Muscle layer of colon (tissue), 2 donors: ENCODE data around the gene DDX27.
"Not testable (repeated sequence)": the region's sequence is repeated elsewhere in the genome, so short reads cannot be mapped to it uniquely, and the experiment has no call there.

ENCODE experiments used
- H3K27ac ChIP-seq: one replicate; pipeline ENCODE4 v1.7.0; 2013; ENCODE audit warnings: low read depth, mild to moderate bottlenecking, low read length, moderate library complexity
- H3K27me3 ChIP-seq, 2 donors: one replicate each; pipeline ENCODE4 v1.7.0; 2013; ENCODE audit warnings: low read length in 2 of 2, mild to moderate bottlenecking in 2 of 2; ENCODE audit not compliant: insufficient read depth in 2 of 2, control insufficient read depth in 1 of 2
- H3K36me3 ChIP-seq: one replicate; pipeline ENCODE4 v1.7.0; 2013; ENCODE audit warnings: mild to moderate bottlenecking, low read length; ENCODE audit not compliant: insufficient read depth
- H3K4me1 ChIP-seq: one replicate; pipeline ENCODE4 v1.7.0; 2013; ENCODE audit warnings: mild to moderate bottlenecking, low read length; ENCODE audit not compliant: insufficient read depth
- H3K4me3 ChIP-seq, 2 donors: one replicate each; pipeline ENCODE4 v1.7.0; 2013; ENCODE audit warnings: low read length in 2 of 2, low read depth in 1 of 2, mild to moderate bottlenecking in 1 of 2, moderate library complexity in 1 of 2
- H3K9ac ChIP-seq: one replicate; pipeline ENCODE4 v1.7.0; 2013; ENCODE audit warnings: low read length
- H3K9me3 ChIP-seq: one replicate; pipeline ENCODE4 v1.7.0; 2013; ENCODE audit warnings: mild to moderate bottlenecking, low read length
- donor health status: abdominal sarcoma.
- donor health status: Adenocarcinoma of cecum.

The DDX27 gene

GRCh38 chr20:49210757-49211110, 8.5 kb upstream of the DDX27 start:
- no peak overlapping the region for H3K4me3 ChIP-seq
- no peaks in the 10 kb centered on the region for H3K36me3 ChIP-seq
- no peaks in the 10 kb centered on the region for H3K9me3 ChIP-seq
- H3K27me3 ChIP-seq, result no peaks in the 10 kb centered on the region
- no peak overlapping the region for H3K9ac ChIP-seq
- H3K27ac ChIP-seq, result no peak overlapping the region
- H3K4me1 ChIP-seq, result no peaks in the 10 kb centered on the region

- no peaks in the 10 kb centered on the region for H3K9me3 ChIP-seq
- peaks cover 5% of the 10 kb centered on the region for H3K4me1 ChIP-seq
- H3K27ac ChIP-seq, result no peak overlapping the region
- H3K9ac ChIP-seq, result no peak overlapping the region
- no peaks in the 10 kb centered on the region for H3K27me3 ChIP-seq
- no peak overlapping the region for H3K4me3 ChIP-seq
- H3K36me3 ChIP-seq, result no peaks in the 10 kb centered on the region
Observed at GRCh38 chr20:49214571-49214970, 4.6 kb upstream of the DDX27 start.

- Histone ChIP-seq H3K27ac (no peak overlapping the region), H3K27me3 (no peaks in the 10 kb centered on the region), H3K36me3 (no peaks in the 10 kb centered on the region), H3K9me3 (no peaks in the 10 kb centered on the region), H3K4me3 (no peak overlapping the region), H3K9ac (no peak overlapping the region), H3K4me1 (peaks cover 5% of the 10 kb centered on the region)
Observed at GRCh38 chr20:49215232-49215631, 4.0 kb upstream of the DDX27 start.

- Histone ChIP-seq H3K27ac (no peak overlapping the region), H3K4me1 (peaks cover 5% of the 10 kb centered on the region), H3K27me3 (no peaks in the 10 kb centered on the region), H3K36me3 (peaks cover 8% of the 10 kb centered on the region), H3K9me3 (no peaks in the 10 kb centered on the region), H3K9ac (no peak overlapping the region), H3K4me3 (no peak overlapping the region)
Observed at GRCh38 chr20:49216991-49217578, 2.1 kb upstream of the DDX27 start.

GRCh38 chr20:49218739-49219090, 501 bp upstream of the DDX27 start:
- not testable (repeated sequence) for H3K9me3 ChIP-seq, H3K27me3 ChIP-seq, H3K4me1 ChIP-seq, H3K9ac ChIP-seq
- peak overlapping the region; percentile 71 for H3K27ac ChIP-seq
- H3K4me3 ChIP-seq, result peak overlapping the region in 1 of 2 donors; percentile 88
- H3K36me3 ChIP-seq, result peaks cover 18% of the 10 kb centered on the region

- no peaks in the 10 kb centered on the region for H3K27me3 ChIP-seq
- H3K4me1 ChIP-seq, result peaks cover 5% of the 10 kb centered on the region
- no peaks in the 10 kb centered on the region for H3K9me3 ChIP-seq
- H3K4me3 ChIP-seq, result peak overlapping the region; percentile 87 to 88
- peak overlapping the region; percentile 83 for H3K9ac ChIP-seq
- H3K27ac ChIP-seq, result peak overlapping the region; percentile 71
- H3K36me3 ChIP-seq, result peaks cover 32% of the 10 kb centered on the region
Observed at GRCh38 chr20:49219924-49220831, 962 bp downstream of the DDX27 start.

- Histone ChIP-seq H3K27me3 (no peaks in the 10 kb centered on the region), H3K9ac (no peak overlapping the region), H3K4me3 (no peak overlapping the region)
Observed at GRCh38 chr20:49225896-49226295, 6.7 kb downstream of the DDX27 start.

GRCh38 chr20:49228676-49229075, 9.5 kb downstream of the DDX27 start:
- H3K27ac ChIP-seq, result no peak overlapping the region
- no peaks in the 10 kb centered on the region for H3K9me3 ChIP-seq
- H3K36me3 ChIP-seq, result peaks cover 80% of the 10 kb centered on the region
- H3K4me1 ChIP-seq, result no peaks in the 10 kb centered on the region
- no peak overlapping the region for H3K4me3 ChIP-seq
- H3K27me3 ChIP-seq, result no peaks in the 10 kb centered on the region
- no peak overlapping the region for H3K9ac ChIP-seq

More at GRCh38 chr20:49225896-49226295, 6.7 kb downstream of the DDX27 start:
- Histone ChIP-seq H3K36me3 (peaks cover 80% of the 10 kb centered on the region), H3K9me3 (no peaks in the 10 kb centered on the region), H3K4me1 (no peaks in the 10 kb centered on the region), H3K27ac (no peak overlapping the region)

GRCh38 chr20:49229381-49229780, 10.2 kb downstream of the DDX27 start:
- no peak overlapping the region for H3K4me3 ChIP-seq
- peaks cover 81% of the 10 kb centered on the region for H3K36me3 ChIP-seq
- H3K9me3 ChIP-seq, result no peaks in the 10 kb centered on the region
- H3K4me1 ChIP-seq, result no peaks in the 10 kb centered on the region
- no peak overlapping the region for H3K27ac ChIP-seq
- no peak overlapping the region for H3K9ac ChIP-seq
- H3K27me3 ChIP-seq, result no peaks in the 10 kb centered on the region

GRCh38 chr20:49230021-49230420, 10.8 kb downstream of the DDX27 start:
- no peak overlapping the region for H3K27ac ChIP-seq
- no peak overlapping the region for H3K4me3 ChIP-seq
- no peaks in the 10 kb centered on the region for H3K4me1 ChIP-seq
- no peaks in the 10 kb centered on the region for H3K9me3 ChIP-seq
- no peak overlapping the region for H3K9ac ChIP-seq
- no peaks in the 10 kb centered on the region for H3K27me3 ChIP-seq
- peaks cover 81% of the 10 kb centered on the region for H3K36me3 ChIP-seq

GRCh38 chr20:49230561-49231133, 11.4 kb downstream of the DDX27 start:
- Histone ChIP-seq H3K4me1 (no peaks in the 10 kb centered on the region), H3K9ac (no peak overlapping the region), H3K27ac (no peak overlapping the region), H3K9me3 (no peaks in the 10 kb centered on the region), H3K36me3 (peaks cover 80% of the 10 kb centered on the region), H3K4me3 (no peak overlapping the region), H3K27me3 (no peaks in the 10 kb centered on the region)
